ENCODE measurements around the gene SUPV3L1.

DNA sequence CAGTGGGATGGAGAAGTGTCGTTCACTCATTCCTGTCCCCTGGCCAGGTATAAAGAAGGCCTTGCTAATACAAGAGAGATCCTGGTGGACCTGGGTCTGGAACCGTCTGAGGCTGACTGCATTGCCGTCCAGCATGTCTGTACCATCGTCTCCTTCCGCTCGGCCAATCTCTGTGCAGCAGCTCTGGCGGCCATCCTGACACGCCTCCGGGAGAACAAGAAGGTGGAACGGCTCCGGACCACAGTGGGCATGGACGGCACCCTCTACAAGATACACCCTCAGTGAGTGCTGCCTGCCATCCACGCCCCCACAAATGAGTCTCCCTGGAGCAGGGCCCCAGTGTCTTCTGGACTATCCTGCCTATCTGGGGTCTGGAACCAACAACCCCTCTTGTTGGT lies 67.3 kb downstream of the SUPV3L1 start:
- no peak for TF ChIP-seq CTCF (IDR thresholded peaks at IDR 0.05 in 2 of 3, conservative IDR thresholded peaks at IDR 0.05 in 1 of 3; ENCODE audit: control insufficient read depth in 2 of 3, extremely low read depth in 1 of 3, insufficient read depth in 1 of 3, low read depth in 3 of 3, low read length in 3 of 3)
- no peak for TF ChIP-seq ZNF274 (IDR thresholded peaks at IDR 0.05; ENCODE audit: insufficient read depth, insufficient read length)
- TF ChIP-seq NR2C1 (IDR thresholded peaks at IDR 0.05): no peak
- TF ChIP-seq MYC (IDR thresholded peaks at IDR 0.05; ENCODE audit: insufficient read depth, insufficient read length, insufficient replicate concordance, low read length, severe bottlenecking): no peak
- TF ChIP-seq, protein P1, sequence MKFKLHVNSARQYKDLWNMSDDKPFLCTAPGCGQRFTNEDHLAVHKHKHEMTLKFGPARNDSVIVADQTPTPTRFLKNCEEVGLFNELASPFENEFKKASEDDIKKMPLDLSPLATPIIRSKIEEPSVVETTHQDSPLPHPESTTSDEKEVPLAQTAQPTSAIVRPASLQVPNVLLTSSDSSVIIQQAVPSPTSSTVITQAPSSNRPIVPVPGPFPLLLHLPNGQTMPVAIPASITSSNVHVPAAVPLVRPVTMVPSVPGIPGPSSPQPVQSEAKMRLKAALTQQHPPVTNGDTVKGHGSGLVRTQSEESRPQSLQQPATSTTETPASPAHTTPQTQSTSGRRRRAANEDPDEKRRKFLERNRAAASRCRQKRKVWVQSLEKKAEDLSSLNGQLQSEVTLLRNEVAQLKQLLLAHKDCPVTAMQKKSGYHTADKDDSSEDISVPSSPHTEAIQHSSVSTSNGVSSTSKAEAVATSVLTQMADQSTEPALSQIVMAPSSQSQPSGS (IDR thresholded peaks at IDR 0.05; ENCODE audit: low read length): no peak
- TF ChIP-seq, protein P2, sequence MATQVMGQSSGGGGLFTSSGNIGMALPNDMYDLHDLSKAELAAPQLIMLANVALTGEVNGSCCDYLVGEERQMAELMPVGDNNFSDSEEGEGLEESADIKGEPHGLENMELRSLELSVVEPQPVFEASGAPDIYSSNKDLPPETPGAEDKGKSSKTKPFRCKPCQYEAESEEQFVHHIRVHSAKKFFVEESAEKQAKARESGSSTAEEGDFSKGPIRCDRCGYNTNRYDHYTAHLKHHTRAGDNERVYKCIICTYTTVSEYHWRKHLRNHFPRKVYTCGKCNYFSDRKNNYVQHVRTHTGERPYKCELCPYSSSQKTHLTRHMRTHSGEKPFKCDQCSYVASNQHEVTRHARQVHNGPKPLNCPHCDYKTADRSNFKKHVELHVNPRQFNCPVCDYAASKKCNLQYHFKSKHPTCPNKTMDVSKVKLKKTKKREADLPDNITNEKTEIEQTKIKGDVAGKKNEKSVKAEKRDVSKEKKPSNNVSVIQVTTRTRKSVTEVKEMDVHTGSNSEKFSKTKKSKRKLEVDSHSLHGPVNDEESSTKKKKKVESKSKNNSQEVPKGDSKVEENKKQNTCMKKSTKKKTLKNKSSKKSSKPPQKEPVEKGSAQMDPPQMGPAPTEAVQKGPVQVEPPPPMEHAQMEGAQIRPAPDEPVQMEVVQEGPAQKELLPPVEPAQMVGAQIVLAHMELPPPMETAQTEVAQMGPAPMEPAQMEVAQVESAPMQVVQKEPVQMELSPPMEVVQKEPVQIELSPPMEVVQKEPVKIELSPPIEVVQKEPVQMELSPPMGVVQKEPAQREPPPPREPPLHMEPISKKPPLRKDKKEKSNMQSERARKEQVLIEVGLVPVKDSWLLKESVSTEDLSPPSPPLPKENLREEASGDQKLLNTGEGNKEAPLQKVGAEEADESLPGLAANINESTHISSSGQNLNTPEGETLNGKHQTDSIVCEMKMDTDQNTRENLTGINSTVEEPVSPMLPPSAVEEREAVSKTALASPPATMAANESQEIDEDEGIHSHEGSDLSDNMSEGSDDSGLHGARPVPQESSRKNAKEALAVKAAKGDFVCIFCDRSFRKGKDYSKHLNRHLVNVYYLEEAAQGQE (IDR thresholded peaks at IDR 0.05; ENCODE audit: low read depth, low read length): no peak
- TF ChIP-seq, protein P3, sequence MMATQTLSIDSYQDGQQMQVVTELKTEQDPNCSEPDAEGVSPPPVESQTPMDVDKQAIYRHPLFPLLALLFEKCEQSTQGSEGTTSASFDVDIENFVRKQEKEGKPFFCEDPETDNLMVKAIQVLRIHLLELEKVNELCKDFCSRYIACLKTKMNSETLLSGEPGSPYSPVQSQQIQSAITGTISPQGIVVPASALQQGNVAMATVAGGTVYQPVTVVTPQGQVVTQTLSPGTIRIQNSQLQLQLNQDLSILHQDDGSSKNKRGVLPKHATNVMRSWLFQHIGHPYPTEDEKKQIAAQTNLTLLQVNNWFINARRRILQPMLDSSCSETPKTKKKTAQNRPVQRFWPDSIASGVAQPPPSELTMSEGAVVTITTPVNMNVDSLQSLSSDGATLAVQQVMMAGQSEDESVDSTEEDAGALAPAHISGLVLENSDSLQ (IDR thresholded peaks at IDR 0.05): no peak

Data from GM12878 (cell line).